ENCODE measurements around the gene APBA2.

GRCh38 chr15:29098652-29099051 lies 212.9 kb downstream of the APBA2 start:
- TF ChIP-seq CTCF (IDR thresholded peaks at IDR 0.05): no peak
- no peak for TF ChIP-seq POLR2A (IDR thresholded peaks at IDR 0.05)
